ENCODE data around the gene UBL4B. TPM values are rescaled to one million over a fixed set of nuclear protein-coding genes. Genes with fewer than 3 reads are reported as not detected.

The UBL4B gene
- total and polyA plus RNA-seq, 12 donors: 0.13 to 0.24 (median 0.18) TPM; not detected in 9

DNA sequence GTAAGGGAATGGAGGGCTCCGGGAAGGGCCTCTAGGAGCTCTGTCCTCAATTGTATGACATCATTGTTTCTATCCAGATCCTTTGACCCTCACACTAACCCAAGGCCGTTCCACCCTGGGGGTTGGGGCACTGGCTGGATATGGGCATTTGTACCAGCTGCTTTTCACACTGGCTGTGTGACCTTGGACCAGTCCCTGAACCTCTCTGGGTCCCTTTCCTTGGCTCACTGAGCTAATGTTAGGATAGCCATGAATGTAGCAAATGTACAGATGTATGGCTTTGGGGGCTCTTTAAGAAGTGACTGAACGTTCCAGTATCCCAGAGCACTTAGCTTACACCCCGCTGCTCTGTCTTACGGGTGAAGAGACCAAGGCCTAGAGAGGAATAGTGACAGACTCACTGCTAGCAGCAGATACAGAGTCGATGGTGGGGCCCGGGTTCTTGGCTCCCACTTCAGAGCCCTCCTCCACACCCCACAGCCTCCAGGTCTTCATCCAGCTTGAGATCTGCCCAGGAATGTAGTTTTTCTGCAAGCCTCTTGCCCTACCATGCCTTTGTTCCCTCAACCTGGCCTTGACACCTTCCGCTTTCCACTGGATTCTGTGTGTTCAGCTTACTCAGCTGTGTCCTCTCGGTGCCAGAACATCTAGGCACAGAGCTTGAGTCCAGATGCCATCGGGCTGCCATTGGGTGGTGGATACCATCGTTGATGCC, 14.6 kb upstream of the UBL4B start:
- peak in 4 of 7 donors; percentile 36 to 55 (median 46) for DNase-seq
- Histone ChIP-seq H3K9me3 (replicated peaks in 1 of 3) (no peaks in the 10 kb centered on the region), H3K4me1 (replicated peaks in 1 of 2) (peaks cover 0 to 5% of the 10 kb centered on the region in 2 donors), H3K36me3 (replicated peaks in 1 of 2) (no peaks in the 10 kb centered on the region), H3K4me3 (no peak overlapping the region), H3K27me3 (no peaks in the 10 kb centered on the region), H3K27ac (no peak overlapping the region)
- TF ChIP-seq, protein P1, sequence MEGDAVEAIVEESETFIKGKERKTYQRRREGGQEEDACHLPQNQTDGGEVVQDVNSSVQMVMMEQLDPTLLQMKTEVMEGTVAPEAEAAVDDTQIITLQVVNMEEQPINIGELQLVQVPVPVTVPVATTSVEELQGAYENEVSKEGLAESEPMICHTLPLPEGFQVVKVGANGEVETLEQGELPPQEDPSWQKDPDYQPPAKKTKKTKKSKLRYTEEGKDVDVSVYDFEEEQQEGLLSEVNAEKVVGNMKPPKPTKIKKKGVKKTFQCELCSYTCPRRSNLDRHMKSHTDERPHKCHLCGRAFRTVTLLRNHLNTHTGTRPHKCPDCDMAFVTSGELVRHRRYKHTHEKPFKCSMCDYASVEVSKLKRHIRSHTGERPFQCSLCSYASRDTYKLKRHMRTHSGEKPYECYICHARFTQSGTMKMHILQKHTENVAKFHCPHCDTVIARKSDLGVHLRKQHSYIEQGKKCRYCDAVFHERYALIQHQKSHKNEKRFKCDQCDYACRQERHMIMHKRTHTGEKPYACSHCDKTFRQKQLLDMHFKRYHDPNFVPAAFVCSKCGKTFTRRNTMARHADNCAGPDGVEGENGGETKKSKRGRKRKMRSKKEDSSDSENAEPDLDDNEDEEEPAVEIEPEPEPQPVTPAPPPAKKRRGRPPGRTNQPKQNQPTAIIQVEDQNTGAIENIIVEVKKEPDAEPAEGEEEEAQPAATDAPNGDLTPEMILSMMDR (IDR thresholded peaks at IDR 0.05): no peak
- TF ChIP-seq POLR2A (IDR thresholded peaks at IDR 0.05): no peak
- intact Hi-C loops (cut with DNase I): no loop called here
- WGBS, 4 donors: 62 to 77% (median 73%) methylated on average over 8 to 11 of the region's 11 CpGs

DNA sequence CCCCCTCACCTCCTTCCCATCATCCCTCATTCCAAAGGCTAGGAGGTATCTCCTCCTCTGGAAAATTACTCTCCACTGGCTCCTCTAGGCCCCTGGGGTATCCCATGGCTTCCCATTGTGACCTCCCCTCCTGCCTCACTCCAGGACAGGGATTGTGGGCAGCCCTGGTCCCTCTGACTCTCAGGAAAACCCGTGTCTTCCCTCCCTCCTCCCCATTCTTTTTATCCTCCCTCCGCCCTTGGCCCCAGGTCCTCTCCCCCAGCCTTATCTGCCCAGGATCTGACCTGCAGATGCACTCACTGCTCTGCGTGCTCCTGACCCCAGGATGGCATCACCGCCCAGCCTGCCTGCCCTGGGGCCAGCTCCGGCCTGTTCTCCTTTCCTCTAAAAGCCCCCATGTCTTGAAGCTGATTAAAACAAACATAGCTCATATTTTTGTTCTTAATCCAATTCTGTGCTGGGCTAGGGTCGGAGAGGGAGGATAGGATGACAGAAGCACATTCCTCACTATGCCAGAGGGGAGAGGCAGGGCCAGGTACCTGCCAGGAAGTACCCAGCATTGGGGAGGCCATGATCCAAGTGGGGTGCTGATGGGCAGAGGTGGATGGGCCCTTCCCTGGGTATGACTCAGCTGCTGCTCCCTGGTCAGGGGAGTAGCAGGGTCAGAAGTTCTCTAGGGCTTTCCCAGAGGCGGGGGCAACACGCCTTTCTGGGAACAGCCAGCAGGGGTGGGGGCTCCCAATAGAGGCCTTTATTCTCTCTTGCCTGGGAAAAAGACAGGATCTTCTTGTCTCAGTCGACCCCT, 13.8 kb upstream of the UBL4B start:
- no peak overlapping the region for H3K27ac ChIP-seq
- DNase-seq: peak in 4 of 7 donors; percentile 28 to 50 (median 33)
- H3K36me3 ChIP-seq (replicated peaks in 1 of 2): no peaks in the 10 kb centered on the region
- H3K4me1 ChIP-seq (replicated peaks in 1 of 2): peaks cover 0 to 5% of the 10 kb centered on the region in 2 donors
- intact Hi-C loops (cut with DNase I): no loop called here
- no peak overlapping the region for H3K4me3 ChIP-seq
- TF ChIP-seq POLR2A (IDR thresholded peaks at IDR 0.05): no peak
- TF ChIP-seq, protein P1 (IDR thresholded peaks at IDR 0.05): no peak
- no peaks in the 10 kb centered on the region for H3K9me3 ChIP-seq (replicated peaks in 1 of 3)
- H3K27me3 ChIP-seq: no peaks in the 10 kb centered on the region
- WGBS, 4 donors: 56 to 72% (median 63%) methylated on average over 7 to 9 of the region's 9 CpGs

DNA sequence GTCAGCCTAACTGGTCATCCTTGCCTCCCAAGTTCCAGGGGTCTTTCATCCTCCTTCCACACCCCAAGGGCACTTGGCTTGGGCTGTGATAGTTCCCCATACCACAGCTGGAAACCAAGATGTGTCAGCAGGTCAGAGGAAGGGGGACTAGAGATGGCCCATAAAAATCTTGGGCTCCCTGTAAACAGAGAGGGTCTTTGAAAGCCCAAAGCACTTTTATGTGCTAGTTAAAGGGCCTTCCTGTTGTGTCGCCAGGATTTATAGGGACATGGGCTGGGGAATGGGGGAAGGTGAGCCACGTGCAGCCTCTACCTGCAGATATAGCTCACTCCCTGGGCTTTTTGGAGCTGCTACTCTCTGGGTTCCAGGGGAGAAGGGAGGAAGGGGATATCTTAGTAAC, 11.9 kb upstream of the UBL4B start:
- 87 to 94% (median 91%) methylated on average over 2 of the region's 2 CpGs for WGBS, 4 donors
- Histone ChIP-seq H3K27me3 (no peaks in the 10 kb centered on the region), H3K4me1 (replicated peaks in 1 of 2) (peaks cover 0 to 5% of the 10 kb centered on the region in 2 donors), H3K27ac (no peak overlapping the region), H3K36me3 (replicated peaks in 1 of 2) (no peaks in the 10 kb centered on the region), H3K9me3 (replicated peaks in 1 of 3) (no peaks in the 10 kb centered on the region), H3K4me3 (no peak overlapping the region)
- intact Hi-C loops (cut with DNase I): loop anchor here in 1 of 2 donors (5.0 kb wide), 1 partner anchor 52 kb away; the partner anchor contains the start of gene SLC6A17
- no peak for TF ChIP-seq POLR2A (IDR thresholded peaks at IDR 0.05)
- TF ChIP-seq, protein P1 (IDR thresholded peaks at IDR 0.05): no peak
- DNase-seq: no peak

DNA sequence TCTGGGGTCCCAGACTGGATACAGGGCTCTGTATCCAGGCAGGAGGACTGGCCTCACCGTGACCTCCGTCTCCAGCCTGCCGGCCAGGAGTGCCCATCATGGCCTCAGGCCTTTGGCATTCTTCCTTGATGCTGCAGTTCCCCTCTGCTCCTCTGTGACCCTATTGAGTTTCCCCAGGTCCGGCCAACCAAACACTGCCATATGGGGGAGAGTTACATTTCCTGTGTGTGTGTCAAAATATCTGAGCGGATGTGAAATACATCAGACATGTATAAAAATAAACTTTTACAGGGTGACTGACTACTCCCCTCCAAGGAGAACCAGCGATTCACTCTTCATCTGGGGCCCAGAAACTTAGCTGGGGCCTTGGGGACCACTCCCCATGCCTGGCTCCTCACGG, 10.2 kb upstream of the UBL4B start:
- no peaks in the 10 kb centered on the region for H3K9me3 ChIP-seq (replicated peaks in 1 of 3)
- TF ChIP-seq, protein P1 (IDR thresholded peaks at IDR 0.05): no peak
- TF ChIP-seq POLR2A (IDR thresholded peaks at IDR 0.05): no peak
- peaks cover 0 to 5% of the 10 kb centered on the region in 2 donors for H3K4me1 ChIP-seq (replicated peaks in 1 of 2)
- no peak overlapping the region for H3K27ac ChIP-seq
- intact Hi-C loops (cut with DNase I): loop anchor here in 1 of 2 donors (5.0 kb wide), 1 partner anchor 50 kb away; the partner anchor contains the start of gene SLC6A17
- WGBS, 4 donors: 69 to 72% (median 70%) methylated on average over 4 to 7 of the region's 7 CpGs
- DNase-seq: no peak
- no peak overlapping the region for H3K4me3 ChIP-seq
- no peaks in the 10 kb centered on the region for H3K36me3 ChIP-seq (replicated peaks in 1 of 2)
- no peaks in the 10 kb centered on the region for H3K27me3 ChIP-seq
